Measurements from ENCODE around the gene LYRM4.

Gene LYRM4

GRCh38 chr6:5059036-5059896 is 201.5 kb downstream of the LYRM4 start:
- 0 out of 2 replicates have a peak, but pooled peaks cover 4% of the 10 kb centered on the region for H3K27me3 ChIP-seq (ENCODE audit: insufficient read depth, low read length)
- no peak overlapping the region for H3K4me2 ChIP-seq (ENCODE audit: low read length)
- H3K27ac ChIP-seq (ENCODE audit: low read depth, low read length, poor library complexity, severe bottlenecking) = no peak overlapping the region
- no peak overlapping the region for H3K4me3 ChIP-seq (ENCODE audit: low read depth, low read length, poor library complexity, severe bottlenecking)
- no peak overlapping the region for H3K9ac ChIP-seq (ENCODE audit: low read length)
- H3K36me3 ChIP-seq (ENCODE audit: insufficient read depth, low read length) = no peaks in the 10 kb centered on the region
- no peaks in the 10 kb centered on the region for H3K4me1 ChIP-seq (ENCODE audit: insufficient read depth, low read length, severe bottlenecking)
- TF ChIP-seq EZH2 (IDR thresholded peaks at IDR 0.05; ENCODE audit: borderline replicate concordance, low read length) (no peak), CTCF (IDR thresholded peaks at IDR 0.05; ENCODE audit: low read length) (no peak)
- no peaks in the 10 kb centered on the region for H3F3A ChIP-seq (ENCODE audit: insufficient read depth, low read length)
- H3K9me3 ChIP-seq (ENCODE audit: low read length) = no peaks in the 10 kb centered on the region
- H4K20me1 ChIP-seq (ENCODE audit: insufficient read depth, low read length) = no peaks in the 10 kb centered on the region
- no peak overlapping the region for H2AFZ ChIP-seq (ENCODE audit: low read length)
- H3K9me2 ChIP-seq (ENCODE audit: low read depth, low read length) = no peaks in the 10 kb centered on the region
- H3K79me2 ChIP-seq (ENCODE audit: insufficient read depth, low read length) = no peaks in the 10 kb centered on the region

All from OCI-LY1 (cell line).